ENCODE measurements around the gene ANKRD34C. TPM values are rescaled to one million over a fixed set of nuclear protein-coding genes. Genes with fewer than 3 reads are reported as not detected.
A peak's percentile ranks its signal among the peaks of the same experiment; 100 is the strongest.

The ANKRD34C gene
- polyA plus RNA-seq: not detected in 2 replicates
- polyA minus RNA-seq: 0.12 TPM in 1 of 2 replicates, not detected in the other

DNA sequence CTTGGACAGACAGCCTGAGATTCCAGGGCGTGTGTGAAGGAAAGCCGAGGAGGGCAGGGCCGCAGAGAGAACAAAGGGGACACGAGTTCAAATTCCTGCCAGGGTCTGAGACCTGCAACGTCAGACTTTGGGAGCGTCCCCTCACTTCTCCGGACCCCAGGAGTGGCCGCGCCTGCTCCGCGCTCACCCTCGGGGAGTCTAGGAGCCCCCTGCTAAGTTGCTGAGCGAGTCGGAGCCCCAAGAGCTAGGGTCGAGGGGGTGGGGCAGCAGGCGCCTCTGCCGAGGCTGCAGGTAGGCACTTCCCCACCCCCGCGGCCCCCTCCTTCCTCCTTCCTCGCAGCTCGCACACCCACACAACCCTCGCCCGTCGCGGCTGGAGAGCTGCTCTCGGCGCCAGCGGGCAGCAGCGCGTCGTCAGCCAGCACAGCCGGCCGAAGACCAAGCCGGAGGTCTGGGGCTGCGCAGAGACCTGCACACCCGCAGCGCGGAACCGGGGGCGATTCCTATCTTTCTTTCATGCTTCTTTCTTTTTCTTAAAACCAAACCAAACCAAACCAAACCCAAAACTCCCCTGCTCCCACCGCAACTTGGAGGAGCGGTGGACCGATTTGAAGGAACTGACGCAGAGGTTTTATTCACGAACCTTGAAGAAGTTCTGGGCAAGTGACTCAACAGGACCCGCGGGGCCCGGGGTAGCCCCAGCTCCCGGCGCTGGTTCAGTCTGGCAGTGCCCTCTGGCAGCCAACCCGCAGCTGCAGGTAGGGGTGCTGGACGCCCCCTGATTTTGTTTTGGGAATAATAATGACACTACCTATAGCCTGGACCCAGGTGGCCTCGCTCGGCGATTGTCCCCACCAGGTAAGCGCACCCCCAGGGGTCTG is at the start of gene ANKRD34C:
ANKRD34C (plus strand) TSS at position 352 of the 881 bp plus-strand sequence. CDS start 10,563 bp downstream, outside the sequence.
- Histone ChIP-seq H3K4me3 (ENCODE audit: low read length) (peak within 1 kb of the TSS; percentile 63), H3K27ac (ENCODE audit: low read length) (no peak within 1 kb of the TSS), H3K27me3 (ENCODE audit: insufficient read depth, low read depth, low read length) (peaks cover 83% of the 10 kb centered on the region), H3K36me3 (ENCODE audit: insufficient read depth, low read length) (no peaks in the 10 kb centered on the region), H4K20me1 (ENCODE audit: insufficient read depth) (no peaks in the 10 kb centered on the region), H3K4me2 (ENCODE audit: low read length) (no peak within 1 kb of the TSS), H3K9me2 (ENCODE audit: insufficient read depth, low read length) (no peaks in the 10 kb centered on the region), H3K9me3 (ENCODE audit: low read length) (no peaks in the 10 kb centered on the region), H2AFZ (ENCODE audit: low read depth, low read length) (no peak within 1 kb of the TSS), H3K79me2 (replicated peaks; ENCODE audit: insufficient read depth, low read length) (no peaks in the 10 kb centered on the region), H3F3A (ENCODE audit: insufficient read depth, low read length, poor library complexity, severe bottlenecking) (no peaks in the 10 kb centered on the region), H3K9ac (ENCODE audit: low read length) (peak within 1 kb of the TSS; percentile 17)
- no peak for TF ChIP-seq EP300 (conservative IDR thresholded peaks at IDR 0.05; ENCODE audit: poor library complexity, severe bottlenecking)
- peak; percentile 13 for TF ChIP-seq POLR2AphosphoS5 (IDR thresholded peaks at IDR 0.05)

DNA sequence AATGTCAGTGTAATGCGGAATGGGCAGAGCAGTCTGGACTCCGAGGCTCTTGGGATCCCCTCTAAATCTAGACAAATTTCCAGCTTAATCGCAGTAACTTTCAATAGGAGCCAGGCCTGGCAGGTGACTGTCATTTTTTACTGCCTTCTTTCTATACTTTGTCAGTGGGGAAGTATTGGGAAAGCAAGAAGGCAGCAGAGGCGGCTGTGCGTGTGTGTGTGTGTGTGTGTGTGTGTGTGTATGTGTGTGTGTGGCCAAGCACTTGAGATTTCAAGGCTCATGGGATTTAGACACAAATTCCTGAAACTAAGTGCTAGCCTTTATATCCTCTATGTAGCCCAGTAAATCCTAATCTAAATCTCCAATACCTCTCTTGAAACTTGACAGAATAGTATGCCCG is 49.3 kb upstream of the ANKRD34C start:
- Histone ChIP-seq H3K36me3 (ENCODE audit: insufficient read depth, low read length) (no peaks in the 10 kb centered on the region), H4K20me1 (ENCODE audit: insufficient read depth) (no peaks in the 10 kb centered on the region), H3K4me2 (ENCODE audit: low read length) (no peak overlapping the region), H3K9ac (ENCODE audit: low read length) (no peak overlapping the region), H3K4me3 (ENCODE audit: low read length) (no peak overlapping the region), H2AFZ (ENCODE audit: low read depth, low read length) (no peak overlapping the region), H3F3A (ENCODE audit: insufficient read depth, low read length, poor library complexity, severe bottlenecking) (no peaks in the 10 kb centered on the region), H3K27ac (ENCODE audit: low read length) (no peak overlapping the region), H3K27me3 (ENCODE audit: insufficient read depth, low read depth, low read length) (no peaks in the 10 kb centered on the region), H3K9me2 (ENCODE audit: insufficient read depth, low read length) (no peaks in the 10 kb centered on the region), H3K9me3 (ENCODE audit: low read length) (peaks cover 7% of the 10 kb centered on the region), H3K79me2 (replicated peaks; ENCODE audit: insufficient read depth, low read length) (no peaks in the 10 kb centered on the region)
- TF ChIP-seq MXI1 (conservative IDR thresholded peaks at IDR 0.05; ENCODE audit: poor library complexity, severe bottlenecking): no peak
- no peak for TF ChIP-seq EP300 (conservative IDR thresholded peaks at IDR 0.05; ENCODE audit: poor library complexity, severe bottlenecking)
- TF ChIP-seq, protein P1, sequence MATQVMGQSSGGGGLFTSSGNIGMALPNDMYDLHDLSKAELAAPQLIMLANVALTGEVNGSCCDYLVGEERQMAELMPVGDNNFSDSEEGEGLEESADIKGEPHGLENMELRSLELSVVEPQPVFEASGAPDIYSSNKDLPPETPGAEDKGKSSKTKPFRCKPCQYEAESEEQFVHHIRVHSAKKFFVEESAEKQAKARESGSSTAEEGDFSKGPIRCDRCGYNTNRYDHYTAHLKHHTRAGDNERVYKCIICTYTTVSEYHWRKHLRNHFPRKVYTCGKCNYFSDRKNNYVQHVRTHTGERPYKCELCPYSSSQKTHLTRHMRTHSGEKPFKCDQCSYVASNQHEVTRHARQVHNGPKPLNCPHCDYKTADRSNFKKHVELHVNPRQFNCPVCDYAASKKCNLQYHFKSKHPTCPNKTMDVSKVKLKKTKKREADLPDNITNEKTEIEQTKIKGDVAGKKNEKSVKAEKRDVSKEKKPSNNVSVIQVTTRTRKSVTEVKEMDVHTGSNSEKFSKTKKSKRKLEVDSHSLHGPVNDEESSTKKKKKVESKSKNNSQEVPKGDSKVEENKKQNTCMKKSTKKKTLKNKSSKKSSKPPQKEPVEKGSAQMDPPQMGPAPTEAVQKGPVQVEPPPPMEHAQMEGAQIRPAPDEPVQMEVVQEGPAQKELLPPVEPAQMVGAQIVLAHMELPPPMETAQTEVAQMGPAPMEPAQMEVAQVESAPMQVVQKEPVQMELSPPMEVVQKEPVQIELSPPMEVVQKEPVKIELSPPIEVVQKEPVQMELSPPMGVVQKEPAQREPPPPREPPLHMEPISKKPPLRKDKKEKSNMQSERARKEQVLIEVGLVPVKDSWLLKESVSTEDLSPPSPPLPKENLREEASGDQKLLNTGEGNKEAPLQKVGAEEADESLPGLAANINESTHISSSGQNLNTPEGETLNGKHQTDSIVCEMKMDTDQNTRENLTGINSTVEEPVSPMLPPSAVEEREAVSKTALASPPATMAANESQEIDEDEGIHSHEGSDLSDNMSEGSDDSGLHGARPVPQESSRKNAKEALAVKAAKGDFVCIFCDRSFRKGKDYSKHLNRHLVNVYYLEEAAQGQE (IDR thresholded peaks at IDR 0.05; ENCODE audit: borderline replicate concordance): no peak
- no peak for TF ChIP-seq EZH2 (IDR thresholded peaks at IDR 0.05; ENCODE audit: borderline replicate concordance, insufficient read depth, low read length, poor library complexity, severe bottlenecking)
- no peak for TF ChIP-seq SMC3 (conservative IDR thresholded peaks at IDR 0.05; ENCODE audit: poor library complexity)
- no peak for TF ChIP-seq RAD21 (conservative IDR thresholded peaks at IDR 0.05)
- TF ChIP-seq, protein P2, sequence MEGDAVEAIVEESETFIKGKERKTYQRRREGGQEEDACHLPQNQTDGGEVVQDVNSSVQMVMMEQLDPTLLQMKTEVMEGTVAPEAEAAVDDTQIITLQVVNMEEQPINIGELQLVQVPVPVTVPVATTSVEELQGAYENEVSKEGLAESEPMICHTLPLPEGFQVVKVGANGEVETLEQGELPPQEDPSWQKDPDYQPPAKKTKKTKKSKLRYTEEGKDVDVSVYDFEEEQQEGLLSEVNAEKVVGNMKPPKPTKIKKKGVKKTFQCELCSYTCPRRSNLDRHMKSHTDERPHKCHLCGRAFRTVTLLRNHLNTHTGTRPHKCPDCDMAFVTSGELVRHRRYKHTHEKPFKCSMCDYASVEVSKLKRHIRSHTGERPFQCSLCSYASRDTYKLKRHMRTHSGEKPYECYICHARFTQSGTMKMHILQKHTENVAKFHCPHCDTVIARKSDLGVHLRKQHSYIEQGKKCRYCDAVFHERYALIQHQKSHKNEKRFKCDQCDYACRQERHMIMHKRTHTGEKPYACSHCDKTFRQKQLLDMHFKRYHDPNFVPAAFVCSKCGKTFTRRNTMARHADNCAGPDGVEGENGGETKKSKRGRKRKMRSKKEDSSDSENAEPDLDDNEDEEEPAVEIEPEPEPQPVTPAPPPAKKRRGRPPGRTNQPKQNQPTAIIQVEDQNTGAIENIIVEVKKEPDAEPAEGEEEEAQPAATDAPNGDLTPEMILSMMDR (IDR thresholded peaks at IDR 0.05; ENCODE audit: poor library complexity, severe bottlenecking): no peak
- no peak for TF ChIP-seq TAF1 (IDR thresholded peaks at IDR 0.05; ENCODE audit: low read depth)
- no peak for TF ChIP-seq POLR2AphosphoS5 (IDR thresholded peaks at IDR 0.05)

All from neural cell (in vitro differentiated cells).